Left renal pelvis (tissue), 4 donors: ENCODE results near the gene SEPHS1. TPM values are rescaled to one million over a fixed set of nuclear protein-coding genes. Genes with fewer than 3 reads are reported as not detected.
A peak's percentile ranks its signal among the peaks of the same experiment; 100 is the strongest.

ENCODE experiments used
- DNase-seq, 4 donors: peaks; one replicate each; pipeline ENCODE4 v3.0.0-alpha.2; 2013; ENCODE audit warnings: low read depth in 4 of 4, low spot score in 3 of 4
- polyA plus RNA-seq, 4 donors: library from polyadenylated mRNA; unstranded; fragments of 120-200 nt; gene quantifications; one replicate each; pipeline ENCODE4 v1.2.1, GENCODE V29; 2013; ENCODE audit not compliant: insufficient read length in 4 of 4

SEPHS1 gene
- polyA plus RNA-seq, 4 donors: 101 to 142 (median 115) TPM

GRCh38 chr10:13329565-13329964 is 18.5 kb downstream of the SEPHS1 start:
- no peak for DNase-seq

GRCh38 chr10:13328613-13329012 is 19.5 kb downstream of the SEPHS1 start:
- DNase-seq: no peak

- DNase-seq: no peak
These were observed 20.0 kb downstream of the SEPHS1 start for GRCh38 chr10:13328126-13328525.

GRCh38 chr10:13327534-13327933 is 20.6 kb downstream of the SEPHS1 start:
- DNase-seq: no peak

- no peak for DNase-seq
These were observed 25.4 kb downstream of the SEPHS1 start for GRCh38 chr10:13322615-13323148.

GRCh38 chr10:13321576-13321975 is 26.5 kb downstream of the SEPHS1 start:
- no peak for DNase-seq

- no peak for DNase-seq
These were observed 28.9 kb downstream of the SEPHS1 start for GRCh38 chr10:13319166-13319565.

GRCh38 chr10:13317474-13317873 is 30.6 kb downstream of the SEPHS1 start:
- no peak for DNase-seq

- DNase-seq: no peak
These were observed 31.3 kb downstream of the SEPHS1 start for GRCh38 chr10:13316635-13317311.

GRCh38 chr10:13315361-13315760 is 32.7 kb downstream of the SEPHS1 start:
- DNase-seq: no peak

- no peak for DNase-seq
These were observed 36.9 kb downstream of the SEPHS1 start for GRCh38 chr10:13311177-13311575.

- DNase-seq: no peak
These were observed 37.4 kb downstream of the SEPHS1 start for GRCh38 chr10:13310518-13311176.

GRCh38 chr10:13309792-13310191 is 38.3 kb downstream of the SEPHS1 start:
- no peak for DNase-seq

GRCh38 chr10:13308096-13308495 is 40.0 kb downstream of the SEPHS1 start:
- no peak for DNase-seq

GRCh38 chr10:13306103-13306502 is 42.0 kb downstream of the SEPHS1 start:
- DNase-seq: no peak

- no peak for DNase-seq
These were observed 45.1 kb downstream of the SEPHS1 start for GRCh38 chr10:13302821-13303555.

- peak; percentile 64 to 73 (median 69) for DNase-seq
These were observed 48.4 kb downstream of the SEPHS1 start, which contains the start of gene PHYH for GRCh38 chr10:13299437-13300287. PHYH (minus strand) TSS chr10:13300064; CDS start chr10:13300042, 22 bp downstream.

- no peak for DNase-seq
These were observed 49.2 kb downstream of the SEPHS1 start for GRCh38 chr10:13298748-13299436.

- DNase-seq: no peak
These were observed 51.6 kb downstream of the SEPHS1 start for GRCh38 chr10:13296476-13296875.

GRCh38 chr10:13294784-13295183 is 53.3 kb downstream of the SEPHS1 start:
- no peak for DNase-seq
